GM23338 (cell line): ENCODE measurements around the gene PTPRN2. TPM values are rescaled to one million over a fixed set of nuclear protein-coding genes. Genes with fewer than 3 reads are reported as not detected.

ENCODE experiments used
- ATAC-seq: fragments of 200-7000 bp; cut with Tn5 transposase; 3 replicates; pipeline ENCODE4 v1.9.1; 2020
- DNase-seq: peaks from one replicate; pipeline ENCODE4 v3.0.0-alpha.2; 2015; ENCODE audit warnings: low spot score
- H2AFZ ChIP-seq: fragments of 200-600 bp; sonication (generic); 2 replicates; pipeline ENCODE4 v1.8.0; 2016; ENCODE audit warnings: antibody characterized with exemption, mild to moderate bottlenecking, moderate library complexity
- H3F3A ChIP-seq: fragments of 200-600 bp; sonication (generic); replicated peaks from 2 replicates; pipeline ENCODE4 v1.8.0; 2017; ENCODE audit warnings: antibody characterized with exemption, mixed run types, low read depth
- H3K27ac ChIP-seq: fragments of 200-600 bp; sonication (generic); 2 replicates; pipeline ENCODE4 v1.6.1; 2016; ENCODE audit warnings: low read depth
- H3K27me3 ChIP-seq: fragments of 200-600 bp; sonication (generic); 2 replicates; pipeline ENCODE4 v1.8.0; 2016; ENCODE audit warnings: mild to moderate bottlenecking, mixed run types, moderate library complexity; ENCODE audit not compliant: insufficient read depth
- H3K36me3 ChIP-seq: fragments of 200-600 bp; sonication (generic); 2 replicates; pipeline ENCODE4 v1.8.0; 2016; ENCODE audit warnings: mild to moderate bottlenecking; ENCODE audit not compliant: insufficient read depth
- H3K4me1 ChIP-seq: fragments of 200-600 bp; sonication (generic); 2 replicates; pipeline ENCODE4 v1.8.0; 2016; ENCODE audit warnings: mild to moderate bottlenecking, moderate library complexity; ENCODE audit not compliant: insufficient read depth
- H3K4me2 ChIP-seq: fragments of 200-600 bp; sonication (generic); 2 replicates; pipeline ENCODE4 v1.7.1; 2017; ENCODE audit warnings: mixed run types
- H3K4me3 ChIP-seq: fragments of 200-600 bp; sonication (generic); 2 replicates; pipeline ENCODE4 v1.6.1; 2016; ENCODE audit warnings: mixed run types
- H3K79me2 ChIP-seq: fragments of 200-600 bp; sonication (generic); replicated peaks from 2 replicates; pipeline ENCODE4 v1.8.0; 2017; ENCODE audit warnings: mild to moderate bottlenecking; ENCODE audit not compliant: insufficient read depth
- H3K9me2 ChIP-seq: fragments of 200-600 bp; sonication (generic); 2 replicates; pipeline ENCODE4 v1.8.0; 2017; ENCODE audit not compliant: insufficient read depth
- H4K20me1 ChIP-seq: fragments of 200-600 bp; sonication (generic); replicated peaks from 2 replicates; pipeline ENCODE4 v1.8.0; 2017; ENCODE audit warnings: mild to moderate bottlenecking; ENCODE audit not compliant: insufficient read depth
- H3K27ac Mint-ChIP-seq: 2 replicates; pipeline ENCODE4 v1.8.0; 2020; ENCODE audit warnings: inconsistent platforms, mild to moderate bottlenecking, moderate library complexity, mixed read lengths
- H3K27me3 Mint-ChIP-seq: 3 replicates; pipeline ENCODE4 v1.8.0; 2022; ENCODE audit warnings: low read depth, mild to moderate bottlenecking, moderate library complexity, mixed read lengths, inconsistent platforms; ENCODE audit not compliant: insufficient read depth, poor library complexity
- H3K36me3 Mint-ChIP-seq: 3 replicates; pipeline ENCODE4 v1.8.0; 2021; ENCODE audit warnings: low read depth, mild to moderate bottlenecking, inconsistent platforms, moderate library complexity, mixed read lengths
- H3K4me1 Mint-ChIP-seq: 3 replicates; pipeline ENCODE4 v1.8.0; 2020; ENCODE audit warnings: mild to moderate bottlenecking, inconsistent platforms, mixed read lengths
- H3K4me3 Mint-ChIP-seq: 3 replicates; pipeline ENCODE4 v1.8.0; 2021; ENCODE audit warnings: moderate library complexity, mild to moderate bottlenecking, inconsistent platforms, mixed read lengths
- H3K9me3 Mint-ChIP-seq: 3 replicates; pipeline ENCODE4 v1.8.0; 2020; ENCODE audit warnings: moderate library complexity, mild to moderate bottlenecking, inconsistent platforms, mixed read lengths
- CREB1 ChIP-seq: fragments of 250-450 bp; sonication (Bioruptor Pico); IDR thresholded peaks from 2 replicates; pipeline ENCODE4 v1.5.0; 2020; ENCODE audit warnings: low read depth, mild to moderate bottlenecking, moderate library complexity
- CTCF ChIP-seq, 2 experiments: fragments of 200-600 bp in 1 of 2; sonication (generic) in 1 of 2; conservative IDR thresholded peaks; 2 replicates each; pipeline versions ENCODE4 v1.5.1 to v1.6.1; 2016 to 2017; ENCODE audit warnings: antibody characterized with exemption in 2 of 2, low read depth in 2 of 2, mild to moderate bottlenecking in 2 of 2, moderate library complexity in 1 of 2
- ETS1 ChIP-seq: IDR thresholded peaks from 2 replicates; pipeline ENCODE4 v1.6.1; 2016; ENCODE audit warnings: antibody characterized with exemption
- EZH2 ChIP-seq: fragments of 200-600 bp; sonication (generic); IDR thresholded peaks from one replicate; pipeline ENCODE4 v1.8.0; 2017; ENCODE audit warnings: antibody characterized with exemption, mild to moderate bottlenecking, low read depth; ENCODE audit not compliant: unreplicated experiment
- EZH2phosphoT487 ChIP-seq: fragments of 200-600 bp; sonication (generic); IDR thresholded peaks from one replicate; pipeline ENCODE4 v1.8.1; 2018; ENCODE audit warnings: antibody characterized with exemption; ENCODE audit not compliant: unreplicated experiment
- JUNB ChIP-seq: IDR thresholded peaks from one replicate; pipeline ENCODE4 v1.6.1; 2016; ENCODE audit warnings: antibody characterized with exemption; ENCODE audit not compliant: unreplicated experiment
- NANOG ChIP-seq: IDR thresholded peaks from 2 replicates; pipeline ENCODE4 v1.6.1; 2016; ENCODE audit warnings: antibody characterized with exemption, borderline replicate concordance
- POLR2AphosphoS5 ChIP-seq: IDR thresholded peaks from 2 replicates; pipeline ENCODE4 v1.6.1; 2016; ENCODE audit warnings: antibody characterized with exemption, low read depth
- REST ChIP-seq: IDR thresholded peaks from one replicate; pipeline ENCODE4 v1.6.1; 2018; ENCODE audit warnings: antibody characterized with exemption; ENCODE audit not compliant: unreplicated experiment
- STAT1 ChIP-seq: IDR thresholded peaks from one replicate; pipeline ENCODE4 v1.6.1; 2016; ENCODE audit warnings: antibody characterized with exemption; ENCODE audit not compliant: unreplicated experiment
- ZNF114 ChIP-seq: fragments of 250-450 bp; sonication (Bioruptor Pico); IDR thresholded peaks from 2 replicates; pipeline ENCODE4 v1.5.0; 2020; ENCODE audit warnings: mild to moderate bottlenecking, moderate library complexity
- ZNF331 ChIP-seq: fragments of 250-450 bp; sonication (Bioruptor Pico); IDR thresholded peaks from 2 replicates; pipeline ENCODE4 v1.5.0; 2020; ENCODE audit warnings: low read depth, mild to moderate bottlenecking, moderate library complexity
- ZNF462 ChIP-seq: fragments of 250-450 bp; sonication (Bioruptor Pico); IDR thresholded peaks from 2 replicates; pipeline ENCODE4 v1.5.0; 2020; ENCODE audit warnings: mild to moderate bottlenecking, moderate library complexity
- polyA plus RNA-seq: library from polyadenylated mRNA; unstranded; fragments of >200 nt; fragmentation: Nextera tagmentation; extraction: Ambion mirVana; gene quantifications from 2 replicates; pipeline ENCODE4 v1.2.1, GENCODE V29; 2016
- total RNA-seq: library from RNA; depleted of rRNA; stranded (reverse); fragments of >200 nt; shearing (Covaris generic); gene quantifications from 2 replicates; pipeline ENCODE4 v1.2.3, GENCODE V29; 2014

The PTPRN2 gene
- total and polyA plus RNA-seq, 2 experiments from 2014 or later = 0.87 to 4.0 TPM

- Mint-ChIP-seq H3K4me3 (no peak overlapping the region), H3K4me1 (no peaks in the 10 kb centered on the region), H3K9me3 (peaks cover 100% of the 10 kb centered on the region), H3K36me3 (peaks cover 61% of the 10 kb centered on the region), H3K27me3 (peaks cover 12% of the 10 kb centered on the region), H3K27ac (no peak overlapping the region)
- Histone ChIP-seq H4K20me1 (no peaks in the 10 kb centered on the region), H3F3A (no peaks in the 10 kb centered on the region), H3K27me3 (no peaks in the 10 kb centered on the region), H2AFZ (no peak overlapping the region), H3K4me3 (no peak overlapping the region), H3K36me3 (no peaks in the 10 kb centered on the region), H3K79me2 (no peaks in the 10 kb centered on the region), H3K9me2 (no peaks in the 10 kb centered on the region), H3K27ac (no peak overlapping the region), H3K4me1 (no peaks in the 10 kb centered on the region), H3K4me2 (no peak overlapping the region)
- no peak for TF ChIP-seq CTCF (conservative IDR thresholded peaks at IDR 0.05; ENCODE audit: low read depth in 2 of 2)
- no peak for TF ChIP-seq ZNF331 (CRISPR knock-in tag)
- no peak for TF ChIP-seq EZH2phosphoT487
- TF ChIP-seq POLR2AphosphoS5 = no peak
- no peak for TF ChIP-seq STAT1
- TF ChIP-seq NANOG = no peak
- TF ChIP-seq REST = no peak
- TF ChIP-seq JUNB = no peak
- no peak for TF ChIP-seq ZNF114 (CRISPR knock-in tag)
- no peak for TF ChIP-seq EZH2
- no peak for TF ChIP-seq ZNF462 (CRISPR knock-in tag)
- no peak for TF ChIP-seq ETS1
- TF ChIP-seq CREB1 = no peak
- ATAC-seq = no peak
- no peak for DNase-seq
Observed at GRCh38 chr7:157989589-157989988, 598.0 kb downstream of the PTPRN2 start.
